Ascending aorta (tissue), 2 donors: ENCODE results near the gene PLK5. TPM values are rescaled to one million over a fixed set of nuclear protein-coding genes. Genes with fewer than 3 reads are reported as not detected.

Experiments used
- DNase-seq, 2 donors: peaks; one replicate each; pipeline ENCODE4 v3.0.0-alpha.2; 2019; ENCODE audit warnings: low spot score in 2 of 2
- H3K27ac ChIP-seq, 2 donors: fragments of 200-600 bp; sonication (generic); one replicate each; pipeline ENCODE4 v1.5.1; 2016 to 2017; ENCODE audit warnings: mild to moderate bottlenecking in 1 of 2
- H3K27me3 ChIP-seq: fragments of 200-600 bp; sonication (generic); one replicate; pipeline ENCODE4 v1.5.1; 2017
- H3K36me3 ChIP-seq, 2 donors: fragments of 200-600 bp; sonication (generic); one replicate each; pipeline ENCODE4 v1.5.1; 2016
- H3K4me1 ChIP-seq, 2 donors: fragments of 200-600 bp; sonication (generic); one replicate each; pipeline ENCODE4 v1.5.1; 2016 to 2017; ENCODE audit warnings: mild to moderate bottlenecking in 1 of 2
- H3K4me3 ChIP-seq, 2 donors: fragments of 200-600 bp; sonication (generic); one replicate each; pipeline ENCODE4 v1.5.1; 2016 to 2017; ENCODE audit warnings: mild to moderate bottlenecking in 1 of 2
- H3K9me3 ChIP-seq, 2 donors: fragments of 200-600 bp; sonication (generic); one replicate each; pipeline ENCODE4 v1.5.1; 2016
- CTCF ChIP-seq, 3 experiments: fragments of 200-600 bp in 2 of 3; fragments of 450-650 bp in 1 of 3; sonication (generic) in 2 of 3; IDR thresholded peaks; one replicate each; pipeline ENCODE4 v1.5.1; 2016 to 2019; ENCODE audit warnings: antibody characterized with exemption in 3 of 3, mild to moderate bottlenecking in 1 of 3, moderate library complexity in 1 of 3
- intact Hi-C: fragments of 100-400 bp; cut with DNase I; formaldehyde crosslinking; loops from one replicate; pipeline ENCODE4 v1.15.1; 2023
- total RNA-seq: library from RNA; depleted of rRNA; stranded (reverse); fragments of >200 nt; gene quantifications from one replicate; pipeline ENCODE4 v1.1.0, GENCODE V29; 2016

The PLK5 gene
- total RNA-seq, 1 donor from 2014 or later: not detected

- Histone ChIP-seq H3K9me3 (no peaks in the 10 kb centered on the region), H3K4me3 (no peak overlapping the region), H3K27ac (no peak overlapping the region), H3K4me1 (peaks cover 8 to 14% of the 10 kb centered on the region in 2 donors), H3K27me3 (no peaks in the 10 kb centered on the region), H3K36me3 (no peaks in the 10 kb centered on the region)
- no peak for TF ChIP-seq CTCF (IDR thresholded peaks at IDR 0.05)
- intact Hi-C loops: no loop called here
- no peak for DNase-seq
Observed at GRCh38 chr19:1486720-1487575, 36.9 kb upstream of the PLK5 start.

GRCh38 chr19:1487576-1488281 lies 36.1 kb upstream of the PLK5 start:
- H3K4me3 ChIP-seq: no peak overlapping the region
- no peak for DNase-seq
- no peaks in the 10 kb centered on the region for H3K9me3 ChIP-seq
- H3K36me3 ChIP-seq: no peaks in the 10 kb centered on the region
- intact Hi-C loops: no loop called here
- H3K27ac ChIP-seq: no peak overlapping the region
- peaks cover 8 to 14% of the 10 kb centered on the region in 2 donors for H3K4me1 ChIP-seq
- H3K27me3 ChIP-seq: no peaks in the 10 kb centered on the region
- TF ChIP-seq CTCF (IDR thresholded peaks at IDR 0.05): no peak

GRCh38 chr19:1488282-1488601 lies 35.6 kb upstream of the PLK5 start:
- Histone ChIP-seq H3K27ac (no peak overlapping the region), H3K36me3 (no peaks in the 10 kb centered on the region), H3K9me3 (no peaks in the 10 kb centered on the region), H3K27me3 (no peaks in the 10 kb centered on the region), H3K4me3 (no peak overlapping the region), H3K4me1 (peaks cover 8 to 14% of the 10 kb centered on the region in 2 donors)
- intact Hi-C loops: no loop called here
- DNase-seq: no peak
- TF ChIP-seq CTCF (IDR thresholded peaks at IDR 0.05): no peak

- Histone ChIP-seq H3K4me3 (peak overlapping the region; percentile 49 to 82), H3K27ac (peak overlapping the region; percentile 22 to 67), H3K27me3 (no peaks in the 10 kb centered on the region), H3K9me3 (no peaks in the 10 kb centered on the region), H3K36me3 (no peaks in the 10 kb centered on the region), H3K4me1 (peaks cover 8 to 14% of the 10 kb centered on the region in 2 donors)
- TF ChIP-seq CTCF (IDR thresholded peaks at IDR 0.05): no peak
- no peak for DNase-seq
- intact Hi-C loops: loop anchor here (1.0 to 5.0 kb wide), 4 partner anchors 10 to 212 kb away; partner anchors contain the start of genes C19orf25, FAM174C and RPS15
Observed at GRCh38 chr19:1489463-1490310, 34.2 kb upstream of the PLK5 start.

GRCh38 chr19:1490311-1491113 lies 33.4 kb upstream of the PLK5 start, which contains the start of gene PCSK4:
Gene PCSK4 (minus strand): TSS chr19:1490350. CDS start chr19:1490346, 4 bp downstream.
- DNase-seq: peak; percentile 95 to 99
- H3K9me3 ChIP-seq: no peaks in the 10 kb centered on the region
- no peaks in the 10 kb centered on the region for H3K27me3 ChIP-seq
- intact Hi-C loops: loop anchor here (1.0 to 5.0 kb wide), 4 partner anchors 11 to 213 kb away; partner anchors contain the start of genes C19orf25, FAM174C and RPS15
- peaks cover 8 to 14% of the 10 kb centered on the region in 2 donors for H3K4me1 ChIP-seq
- peak within 1 kb of the TSS; percentile 22 to 67 for H3K27ac ChIP-seq
- H3K36me3 ChIP-seq: no peaks in the 10 kb centered on the region
- TF ChIP-seq CTCF (IDR thresholded peaks at IDR 0.05): peak in 1 of 3 experiments; percentile 5
- H3K4me3 ChIP-seq: peak within 1 kb of the TSS; percentile 64 to 82
